ENCODE measurements around the gene GPR101.

GPR101 gene

GRCh38 chrX:137033774-137034507 is at the start of gene GPR101:
TSS of gene GPR101 (minus strand) at chrX:137033995. CDS start at chrX:137031674, 2,321 bp downstream.
- no peak for DNase-seq (ENCODE audit: low read depth in 2 of 2)

- DNase-seq (ENCODE audit: low read depth in 2 of 2), result no peak
These were observed 47.4 kb upstream of the GPR101 start for GRCh38 chrX:137081239-137081638.

GRCh38 chrX:137072396-137072795 is 38.6 kb upstream of the GPR101 start:
- DNase-seq (ENCODE audit: low read depth in 2 of 2), result no peak

GRCh38 chrX:137071596-137071995 is 37.8 kb upstream of the GPR101 start:
- no peak for DNase-seq (ENCODE audit: low read depth in 2 of 2)

GRCh38 chrX:137067147-137067546 is 33.4 kb upstream of the GPR101 start:
- DNase-seq (ENCODE audit: low read depth in 2 of 2), result no peak

- DNase-seq (ENCODE audit: low read depth in 2 of 2), result no peak
These were observed 29.3 kb upstream of the GPR101 start for GRCh38 chrX:137062915-137063617.

GRCh38 chrX:137058339-137059127 is 24.7 kb upstream of the GPR101 start:
- DNase-seq (ENCODE audit: low read depth in 2 of 2), result no peak

GRCh38 chrX:137052643-137053235 is 18.9 kb upstream of the GPR101 start:
- no peak for DNase-seq (ENCODE audit: low read depth in 2 of 2)

GRCh38 chrX:137051978-137052642 is 18.3 kb upstream of the GPR101 start:
- peak; percentile 50 to 64 for DNase-seq (ENCODE audit: low read depth in 2 of 2)

- no peak for DNase-seq (ENCODE audit: low read depth in 2 of 2)
These were observed 11.1 kb upstream of the GPR101 start for GRCh38 chrX:137044893-137045292.

GRCh38 chrX:137043736-137044135 is 9.9 kb upstream of the GPR101 start:
- DNase-seq (ENCODE audit: low read depth in 2 of 2), result no peak

- no peak for DNase-seq (ENCODE audit: low read depth in 2 of 2)
These were observed 7.5 kb upstream of the GPR101 start for GRCh38 chrX:137041329-137041728.

- DNase-seq (ENCODE audit: low read depth in 2 of 2), result no peak
These were observed 6.5 kb upstream of the GPR101 start for GRCh38 chrX:137040113-137040794.

GRCh38 chrX:137034508-137034872 is 695 bp upstream of the GPR101 start:
- DNase-seq (ENCODE audit: low read depth in 2 of 2), result no peak

- DNase-seq (ENCODE audit: low read depth in 2 of 2), result no peak
These were observed 688 bp downstream of the GPR101 start for GRCh38 chrX:137032841-137033773.

GRCh38 chrX:137032341-137032694 is 1.5 kb downstream of the GPR101 start:
- DNase-seq (ENCODE audit: low read depth in 2 of 2), result no peak

GRCh38 chrX:137031517-137032340 is 2.1 kb downstream of the GPR101 start:
- DNase-seq (ENCODE audit: low read depth in 2 of 2), result no peak

- no peak for DNase-seq (ENCODE audit: low read depth in 2 of 2)
These were observed 2.8 kb downstream of the GPR101 start for GRCh38 chrX:137031039-137031438.

- no peak for DNase-seq (ENCODE audit: low read depth in 2 of 2)
These were observed 5.1 kb downstream of the GPR101 start for GRCh38 chrX:137028699-137029098.
